ENCODE measurements around the gene HOXD10.

DNA sequence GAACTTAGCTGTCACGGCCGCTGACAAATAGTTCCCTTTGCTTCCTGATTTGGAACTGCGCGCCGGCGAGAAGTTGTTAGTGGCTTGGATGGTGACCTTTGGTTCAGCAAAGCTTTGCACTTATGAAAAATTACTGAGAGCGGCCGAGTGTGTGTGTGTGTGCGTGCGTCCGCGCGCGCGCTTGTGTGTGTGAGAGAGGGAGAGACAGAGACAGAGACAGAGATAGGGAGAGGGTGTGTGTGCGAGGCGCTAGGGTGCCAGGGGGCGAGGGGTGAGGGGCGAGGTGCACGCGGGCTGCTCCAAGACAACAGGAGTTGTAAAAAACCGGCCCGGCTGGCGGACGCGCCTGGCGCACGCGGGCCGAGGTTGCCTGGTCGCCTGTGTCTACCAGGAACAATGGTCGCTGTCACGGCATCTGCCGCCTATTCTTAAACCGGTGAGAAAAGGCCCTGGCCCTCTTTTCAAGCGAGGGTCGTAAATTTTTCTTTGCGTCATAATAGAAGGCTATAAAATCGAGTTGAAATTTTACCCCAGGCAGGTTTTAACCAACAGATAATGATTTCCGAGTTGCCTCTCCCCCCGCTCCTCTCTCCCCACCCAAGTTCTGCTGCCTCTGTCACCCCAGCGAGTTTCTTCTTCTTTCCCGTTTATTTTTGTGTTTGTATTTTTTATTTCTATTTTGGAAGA lies 41.1 kb downstream of the HOXD10 start:
- TF ChIP-seq CTCF (IDR thresholded peaks at IDR 0.05; ENCODE audit: low read depth, low read length), result no peak
- TF ChIP-seq EZH2phosphoT487 (IDR thresholded peaks at IDR 0.05; ENCODE audit: low read depth), result no peak

Measured in OCI-LY3 (cell line).